GM18502 (cell line): ENCODE data around the gene CLDN20.
A peak's percentile ranks its signal among the peaks of the same experiment; 100 is the strongest.
"Not testable (repeated sequence)": the region's sequence is repeated elsewhere in the genome, so short reads cannot be mapped to it uniquely, and the experiment has no call there.

Source experiments
- ATAC-seq: cut with Tn5 transposase; IDR thresholded peaks from one replicate; pipeline ENCODE4 v1.9.1; 2021; ENCODE audit warnings: mild to moderate bottlenecking; ENCODE audit not compliant: unreplicated experiment, poor library complexity

Gene CLDN20

GRCh38 chr6:155306958-155307357 lies 43.1 kb downstream of the CLDN20 start:
- ATAC-seq, result no peak

- no peak for ATAC-seq
Observed at GRCh38 chr6:155309150-155309549, 45.3 kb downstream of the CLDN20 start.

- ATAC-seq, result no peak
Observed at GRCh38 chr6:155310596-155310995, 46.8 kb downstream of the CLDN20 start.

GRCh38 chr6:155311086-155311485 lies 47.3 kb downstream of the CLDN20 start:
- no peak for ATAC-seq

GRCh38 chr6:155311583-155311982 lies 47.8 kb downstream of the CLDN20 start:
- ATAC-seq, result no peak

GRCh38 chr6:155312950-155313349 lies 49.1 kb downstream of the CLDN20 start:
- ATAC-seq, result not testable (repeated sequence)

GRCh38 chr6:155313602-155314091 lies 49.8 kb downstream of the CLDN20 start:
- peak; percentile 25 for ATAC-seq

- ATAC-seq, result peak; percentile 95
Observed at GRCh38 chr6:155314092-155314772, 50.4 kb downstream of the CLDN20 start, which contains the start of gene TFB1M. TFB1M (minus strand) TSS chr6:155314484; CDS start chr6:155314428, 56 bp downstream.

- peak; percentile 56 for ATAC-seq
Observed at GRCh38 chr6:155314773-155315515, 51.1 kb downstream of the CLDN20 start.

- ATAC-seq, result no peak
Observed at GRCh38 chr6:155315516-155315871, 51.7 kb downstream of the CLDN20 start.

GRCh38 chr6:155316419-155316818 lies 52.6 kb downstream of the CLDN20 start:
- ATAC-seq, result no peak

- no peak for ATAC-seq
Observed at GRCh38 chr6:155317186-155317585, 53.4 kb downstream of the CLDN20 start.

- ATAC-seq, result peak; percentile 51
Observed at GRCh38 chr6:155319902-155320301, 56.1 kb downstream of the CLDN20 start.

GRCh38 chr6:155324172-155324571 lies 60.4 kb downstream of the CLDN20 start:
- no peak for ATAC-seq

- no peak for ATAC-seq
Observed at GRCh38 chr6:155324993-155325392, 61.2 kb downstream of the CLDN20 start.

- no peak for ATAC-seq
Observed at GRCh38 chr6:155325700-155326516, 62.1 kb downstream of the CLDN20 start.
